Fibroblast of lung (primary cell): ENCODE measurements around the gene IQSEC3.

ENCODE experiments used
- EZH2 ChIP-seq: IDR thresholded peaks from 2 replicates; pipeline ENCODE4 v1.5.1; 2012; ENCODE audit warnings: low read length, control low read depth, mild to moderate bottlenecking; ENCODE audit errors: missing control alignments
- TF ChIP-seq, protein P1 (sequence below), 2 donors: IDR thresholded peaks in 1 of 2; conservative IDR thresholded peaks in 1 of 2; 1 replicate in 1 of 2; 2 replicates in 1 of 2; pipeline ENCODE4 v1.5.1; 2011 to 2012; ENCODE audit warnings: low read length in 2 of 2, control low read depth in 1 of 2, inconsistent platforms in 1 of 2, low read depth in 1 of 2, mild to moderate bottlenecking in 1 of 2

DNA sequence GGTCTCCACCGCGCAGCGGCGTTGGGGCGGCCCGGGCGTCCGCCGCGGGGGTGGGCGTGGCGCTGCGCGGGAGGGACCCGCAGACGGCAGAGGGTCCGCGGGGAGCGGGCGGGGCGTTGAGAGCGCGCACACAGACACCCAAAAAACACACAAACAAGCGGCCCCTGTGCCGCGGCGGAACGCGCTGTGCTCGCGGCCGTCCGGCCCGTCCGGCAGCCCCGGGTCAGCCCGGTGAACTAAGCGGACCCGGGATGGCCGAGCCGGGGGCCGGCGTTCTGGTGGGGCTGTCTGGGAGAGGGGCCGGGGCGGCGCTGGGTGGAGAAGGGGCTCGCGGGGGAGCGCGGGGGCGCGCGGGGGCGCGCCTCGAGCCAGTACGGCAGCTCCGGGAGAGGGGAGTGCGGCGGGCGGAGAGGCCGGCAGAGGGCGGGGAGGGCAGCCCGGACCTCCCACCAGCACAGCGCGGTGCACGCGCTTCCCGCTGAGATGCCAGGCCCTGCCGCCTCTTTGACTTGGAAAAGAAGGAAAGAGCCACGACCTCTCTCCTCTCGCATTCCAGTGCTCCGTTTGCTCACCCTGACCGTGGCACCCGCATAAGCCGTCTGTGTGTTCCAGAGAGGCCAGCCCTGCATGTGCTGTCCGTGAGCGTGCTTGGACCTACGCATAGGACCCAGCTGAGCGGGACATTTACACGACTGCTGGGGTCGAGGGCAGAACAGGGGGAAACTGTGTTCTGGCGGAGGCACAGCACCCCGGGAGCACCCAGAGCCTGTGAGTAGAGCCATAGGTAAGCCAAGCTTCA, 137.1 kb downstream of the IQSEC3 start:
- TF ChIP-seq EZH2: no peak
- TF ChIP-seq, protein P1, sequence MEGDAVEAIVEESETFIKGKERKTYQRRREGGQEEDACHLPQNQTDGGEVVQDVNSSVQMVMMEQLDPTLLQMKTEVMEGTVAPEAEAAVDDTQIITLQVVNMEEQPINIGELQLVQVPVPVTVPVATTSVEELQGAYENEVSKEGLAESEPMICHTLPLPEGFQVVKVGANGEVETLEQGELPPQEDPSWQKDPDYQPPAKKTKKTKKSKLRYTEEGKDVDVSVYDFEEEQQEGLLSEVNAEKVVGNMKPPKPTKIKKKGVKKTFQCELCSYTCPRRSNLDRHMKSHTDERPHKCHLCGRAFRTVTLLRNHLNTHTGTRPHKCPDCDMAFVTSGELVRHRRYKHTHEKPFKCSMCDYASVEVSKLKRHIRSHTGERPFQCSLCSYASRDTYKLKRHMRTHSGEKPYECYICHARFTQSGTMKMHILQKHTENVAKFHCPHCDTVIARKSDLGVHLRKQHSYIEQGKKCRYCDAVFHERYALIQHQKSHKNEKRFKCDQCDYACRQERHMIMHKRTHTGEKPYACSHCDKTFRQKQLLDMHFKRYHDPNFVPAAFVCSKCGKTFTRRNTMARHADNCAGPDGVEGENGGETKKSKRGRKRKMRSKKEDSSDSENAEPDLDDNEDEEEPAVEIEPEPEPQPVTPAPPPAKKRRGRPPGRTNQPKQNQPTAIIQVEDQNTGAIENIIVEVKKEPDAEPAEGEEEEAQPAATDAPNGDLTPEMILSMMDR (conservative IDR thresholded peaks at IDR 0.05 in 1 of 2, IDR thresholded peaks at IDR 0.05 in 1 of 2; ENCODE audit: low read depth in 1 of 2, low read length in 2 of 2): no peak
